ENCODE data around the gene PKIB.

PKIB gene

DNA sequence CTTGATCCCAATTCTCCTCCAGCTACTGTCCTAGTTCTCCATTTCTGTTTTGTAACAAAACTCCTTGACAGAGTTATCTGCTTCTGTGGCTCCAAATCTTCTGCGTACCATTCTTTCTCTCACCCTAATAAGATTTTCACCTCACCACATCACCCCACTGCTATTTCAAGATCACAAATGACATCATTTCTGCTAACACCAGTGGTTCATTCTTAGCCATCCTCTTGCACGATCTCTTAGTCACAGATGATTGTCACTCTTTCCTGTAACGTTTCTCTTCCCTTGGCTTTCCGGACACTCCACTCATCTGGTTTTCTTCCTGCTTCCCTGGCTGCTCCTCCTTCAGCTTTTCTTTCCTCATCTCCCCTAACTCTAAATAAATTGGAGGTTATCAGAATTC is 112.5 kb downstream of the PKIB start:
- TF ChIP-seq, protein P1, sequence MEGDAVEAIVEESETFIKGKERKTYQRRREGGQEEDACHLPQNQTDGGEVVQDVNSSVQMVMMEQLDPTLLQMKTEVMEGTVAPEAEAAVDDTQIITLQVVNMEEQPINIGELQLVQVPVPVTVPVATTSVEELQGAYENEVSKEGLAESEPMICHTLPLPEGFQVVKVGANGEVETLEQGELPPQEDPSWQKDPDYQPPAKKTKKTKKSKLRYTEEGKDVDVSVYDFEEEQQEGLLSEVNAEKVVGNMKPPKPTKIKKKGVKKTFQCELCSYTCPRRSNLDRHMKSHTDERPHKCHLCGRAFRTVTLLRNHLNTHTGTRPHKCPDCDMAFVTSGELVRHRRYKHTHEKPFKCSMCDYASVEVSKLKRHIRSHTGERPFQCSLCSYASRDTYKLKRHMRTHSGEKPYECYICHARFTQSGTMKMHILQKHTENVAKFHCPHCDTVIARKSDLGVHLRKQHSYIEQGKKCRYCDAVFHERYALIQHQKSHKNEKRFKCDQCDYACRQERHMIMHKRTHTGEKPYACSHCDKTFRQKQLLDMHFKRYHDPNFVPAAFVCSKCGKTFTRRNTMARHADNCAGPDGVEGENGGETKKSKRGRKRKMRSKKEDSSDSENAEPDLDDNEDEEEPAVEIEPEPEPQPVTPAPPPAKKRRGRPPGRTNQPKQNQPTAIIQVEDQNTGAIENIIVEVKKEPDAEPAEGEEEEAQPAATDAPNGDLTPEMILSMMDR (conservative IDR thresholded peaks at IDR 0.05; ENCODE audit: low read length) = no peak
- H3K4me3 ChIP-seq (ENCODE audit: low read length) = no peak overlapping the region
- DNase-seq (ENCODE audit: low read depth) = peak; percentile 12

DNA sequence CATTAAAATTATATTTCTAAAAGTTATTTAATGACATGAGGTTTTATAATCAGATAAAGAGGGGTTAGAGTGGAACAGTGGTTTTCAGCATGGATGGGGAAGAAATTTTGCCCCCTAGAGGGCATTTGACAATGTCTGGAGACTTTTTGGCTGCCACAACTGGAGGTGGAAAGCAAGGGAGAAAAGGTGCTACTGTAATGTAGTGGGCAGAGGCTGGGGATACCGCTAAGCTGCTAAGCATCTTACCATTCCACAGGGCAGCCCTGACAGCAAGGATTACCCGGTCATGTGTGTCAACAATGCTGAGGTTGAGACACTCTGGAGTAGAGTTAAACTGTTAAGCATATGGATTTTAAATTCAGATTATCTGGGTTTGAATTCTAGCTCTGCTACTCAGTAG is 116.4 kb downstream of the PKIB start:
- DNase-seq (ENCODE audit: low read depth) = peak; percentile 8
- H3K4me3 ChIP-seq (ENCODE audit: low read length) = no peak overlapping the region
- TF ChIP-seq, protein P1 (conservative IDR thresholded peaks at IDR 0.05; ENCODE audit: low read length) = peak; percentile 72

DNA sequence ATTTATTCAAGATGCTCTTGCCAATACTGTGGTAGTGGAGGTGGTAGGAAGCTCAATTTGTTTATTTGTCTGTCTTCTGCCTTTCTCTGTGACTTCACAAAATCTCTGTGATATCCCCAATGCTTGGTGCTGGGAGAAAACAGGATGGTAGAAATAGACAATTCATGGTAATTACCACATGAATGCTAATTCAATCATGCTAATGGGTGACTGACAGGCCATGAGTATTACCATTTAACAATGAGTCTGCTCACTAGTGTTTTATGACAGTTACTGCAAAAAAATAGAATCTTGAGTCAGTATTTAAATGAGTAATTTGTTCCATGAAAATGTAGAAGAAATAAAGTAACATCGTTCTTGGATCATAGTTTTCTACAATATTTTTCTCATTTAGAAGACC is 117.0 kb downstream of the PKIB start:
- TF ChIP-seq, protein P1 (conservative IDR thresholded peaks at IDR 0.05; ENCODE audit: low read length) = no peak
- no peak overlapping the region for H3K4me3 ChIP-seq (ENCODE audit: low read length)
- no peak for DNase-seq (ENCODE audit: low read depth)

DNA sequence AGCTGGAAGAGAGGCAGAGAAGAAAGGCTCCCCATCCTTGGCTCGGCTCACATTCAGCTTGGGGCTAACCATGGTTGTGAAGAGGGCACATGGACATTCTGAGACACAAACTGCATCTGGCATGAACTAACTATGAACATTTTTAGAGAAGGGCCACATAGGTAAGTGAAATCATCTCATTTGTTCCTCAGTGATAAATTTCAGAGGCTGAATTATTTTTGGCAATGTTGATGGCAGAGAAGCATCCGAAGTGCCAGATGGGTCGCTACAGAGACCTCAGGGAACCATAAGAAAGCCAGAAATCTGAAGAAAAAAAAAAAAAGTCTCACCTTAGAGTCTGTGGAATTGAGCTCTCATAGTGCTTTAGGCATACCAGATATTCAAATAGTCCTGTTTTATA is 120.1 kb downstream of the PKIB start:
- no peak overlapping the region for H3K4me3 ChIP-seq (ENCODE audit: low read length)
- no peak for DNase-seq (ENCODE audit: low read depth)
- TF ChIP-seq, protein P1 (conservative IDR thresholded peaks at IDR 0.05; ENCODE audit: low read length) = no peak

DNA sequence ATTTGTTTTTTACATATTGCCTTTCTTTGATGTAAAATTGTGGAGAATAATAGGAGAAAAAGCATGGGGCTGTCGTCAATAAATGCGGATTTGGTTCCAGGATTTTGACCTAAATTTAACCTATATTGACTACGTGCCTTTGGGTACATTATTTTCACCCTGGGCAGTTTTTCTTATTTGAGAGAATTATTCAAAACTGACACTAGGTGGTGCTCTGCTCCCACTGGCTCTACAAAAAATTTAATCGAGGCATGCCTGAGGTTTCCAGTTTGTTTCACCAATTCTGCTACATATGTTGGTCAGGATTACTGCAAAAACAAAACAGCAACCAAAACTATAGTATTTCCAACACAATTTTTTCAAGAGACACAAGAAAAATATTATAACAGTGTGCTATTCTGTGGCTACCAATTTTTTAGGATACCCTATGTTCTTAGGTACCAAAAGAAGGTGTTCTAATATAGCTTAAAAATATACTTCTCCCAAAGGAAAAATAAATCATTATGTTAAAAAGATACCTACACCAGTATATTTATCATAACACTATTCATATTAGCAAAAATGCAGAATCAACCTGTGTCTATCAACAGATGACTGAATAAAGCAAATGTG is 120.7 kb downstream of the PKIB start:
- H3K4me3 ChIP-seq (ENCODE audit: low read length) = no peak overlapping the region
- TF ChIP-seq, protein P1 (conservative IDR thresholded peaks at IDR 0.05; ENCODE audit: low read length) = peak; percentile 82
- DNase-seq (ENCODE audit: low read depth) = peak; percentile 55

DNA sequence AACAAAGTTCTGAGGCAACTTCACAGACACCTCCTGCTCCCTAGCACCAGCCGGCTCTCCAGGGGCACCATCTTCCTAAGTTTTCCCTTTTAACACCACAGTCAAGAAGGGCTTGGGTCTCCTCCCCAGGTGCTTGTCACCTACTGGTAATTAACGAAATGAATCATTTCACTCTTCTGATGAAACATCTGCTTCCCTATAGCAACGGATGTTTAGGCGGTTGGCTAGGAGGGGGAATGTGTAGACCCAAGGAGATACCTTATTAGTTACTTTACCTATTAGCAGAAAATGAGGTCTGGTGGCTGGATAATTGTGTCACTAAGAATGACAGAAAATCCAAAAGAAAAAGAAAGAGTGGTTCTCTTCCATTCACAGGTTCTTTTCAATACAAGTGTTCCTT is 123.1 kb downstream of the PKIB start:
- H3K4me3 ChIP-seq (ENCODE audit: low read length) = no peak overlapping the region
- no peak for DNase-seq (ENCODE audit: low read depth)
- TF ChIP-seq, protein P1 (conservative IDR thresholded peaks at IDR 0.05; ENCODE audit: low read length) = no peak

DNA sequence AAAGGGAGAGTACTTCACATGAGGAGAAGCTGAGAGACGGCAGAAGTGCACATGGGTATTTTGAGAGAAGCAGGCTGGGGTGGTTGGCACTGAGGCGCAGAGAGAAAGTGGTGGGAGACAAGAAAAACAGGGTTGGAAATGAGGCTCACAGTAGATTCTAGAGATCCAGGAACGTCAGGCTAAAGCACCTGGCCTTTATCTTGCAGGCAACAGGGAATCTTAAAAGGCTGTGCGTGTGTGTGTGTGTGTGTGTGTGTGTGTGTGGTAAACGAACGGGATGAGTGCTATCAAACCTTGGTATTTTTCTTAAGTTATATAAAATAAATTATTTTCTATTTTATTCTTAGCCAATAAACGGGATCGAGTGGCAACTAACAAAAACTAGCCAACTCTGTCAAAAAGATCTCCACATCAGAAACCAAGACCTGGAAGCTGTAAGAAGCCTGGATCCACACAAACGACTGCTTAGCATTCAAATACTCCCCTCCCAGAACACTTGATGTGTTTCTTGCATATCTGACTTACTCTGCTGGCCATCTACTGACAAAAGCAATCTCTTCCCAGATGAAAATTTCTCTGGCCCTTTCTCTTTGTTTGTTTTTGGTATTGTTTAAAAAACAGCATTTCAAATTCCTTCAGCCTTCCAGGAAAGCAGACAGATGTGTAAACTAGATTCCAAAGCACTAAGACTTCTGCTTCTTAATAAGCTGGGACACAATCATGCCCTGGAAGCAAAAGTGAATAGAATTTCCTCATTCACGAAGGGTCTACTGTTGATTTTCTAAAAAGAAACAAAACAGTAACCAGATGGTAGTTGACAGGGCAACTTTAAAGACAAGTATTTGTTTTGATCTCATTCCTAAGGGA is 124.6 kb downstream of the PKIB start:
- no peak overlapping the region for H3K4me3 ChIP-seq (ENCODE audit: low read length)
- TF ChIP-seq, protein P1 (conservative IDR thresholded peaks at IDR 0.05; ENCODE audit: low read length) = no peak
- DNase-seq (ENCODE audit: low read depth) = no peak

All from AG10803 (cell line).